Measurements from ENCODE around the gene SIAH3.
A peak's percentile ranks its signal among the peaks of the same experiment; 100 is the strongest.

SIAH3 gene

GRCh38 chr13:45861322-45861721 is 9.8 kb upstream of the SIAH3 start:
- no peak for DNase-seq (ENCODE audit: low spot score)

- DNase-seq (ENCODE audit: low spot score): no peak
Observed at GRCh38 chr13:45860240-45860639, 8.7 kb upstream of the SIAH3 start.

DNA sequence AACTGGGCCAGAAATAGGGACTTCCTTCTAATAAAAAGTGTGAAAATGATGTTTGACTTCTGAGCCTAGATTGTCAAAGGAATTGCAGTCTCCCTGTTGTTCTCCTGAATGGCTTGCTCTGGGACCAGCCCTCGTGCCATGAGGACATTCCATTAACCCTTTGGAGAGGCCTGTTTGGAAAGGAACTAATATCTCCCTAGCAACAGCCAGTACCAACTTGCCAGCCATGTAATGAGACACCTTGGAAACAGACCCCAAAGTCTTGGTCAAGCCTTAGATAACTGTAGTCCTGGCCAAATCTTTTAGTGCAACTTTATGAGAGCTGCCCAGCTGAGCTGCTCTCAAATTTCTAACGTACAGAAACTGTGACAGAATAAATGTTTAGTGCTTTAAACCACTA is 8.2 kb upstream of the SIAH3 start:
- DNase-seq (ENCODE audit: low spot score): no peak

DNA sequence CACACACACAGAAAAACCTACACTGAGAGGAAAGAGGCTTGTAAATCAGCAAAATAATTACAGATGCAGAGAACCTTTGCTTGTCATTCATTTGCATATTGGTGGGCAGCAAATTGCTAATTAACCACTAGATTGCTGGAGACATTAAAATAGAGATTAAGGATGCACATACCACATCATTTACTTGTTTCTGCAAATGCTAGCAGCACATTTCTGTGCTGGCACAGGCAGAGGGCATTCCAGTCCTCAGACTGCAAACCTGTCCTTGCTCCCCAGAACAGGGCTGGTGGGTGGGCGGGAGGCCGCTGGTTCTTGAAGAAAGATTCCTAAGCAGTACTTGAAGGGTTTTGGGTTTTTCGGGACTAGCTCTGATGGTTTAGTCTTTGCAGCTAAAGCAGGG is 941 bp upstream of the SIAH3 start:
- DNase-seq (ENCODE audit: low spot score): no peak

DNA sequence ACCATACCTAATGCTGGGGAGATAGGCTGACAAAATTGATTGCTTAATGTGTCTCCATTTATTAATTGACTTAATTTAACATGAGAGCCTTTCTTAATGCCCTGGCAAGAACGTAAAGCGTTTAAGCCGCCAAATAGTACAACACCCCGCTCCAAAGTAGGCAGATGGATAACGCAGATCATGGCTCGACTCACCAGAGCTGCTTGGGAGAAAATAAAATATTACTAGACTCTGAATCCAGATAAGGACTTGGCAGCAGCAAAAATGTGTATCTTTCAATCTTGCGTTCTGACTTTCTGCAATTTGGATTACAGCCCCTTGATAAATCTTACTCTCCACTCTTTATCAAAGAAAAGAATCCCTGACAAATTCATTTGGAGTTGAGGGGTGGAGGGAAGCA is 403 bp upstream of the SIAH3 start:
- no peak for DNase-seq (ENCODE audit: low spot score)

DNA sequence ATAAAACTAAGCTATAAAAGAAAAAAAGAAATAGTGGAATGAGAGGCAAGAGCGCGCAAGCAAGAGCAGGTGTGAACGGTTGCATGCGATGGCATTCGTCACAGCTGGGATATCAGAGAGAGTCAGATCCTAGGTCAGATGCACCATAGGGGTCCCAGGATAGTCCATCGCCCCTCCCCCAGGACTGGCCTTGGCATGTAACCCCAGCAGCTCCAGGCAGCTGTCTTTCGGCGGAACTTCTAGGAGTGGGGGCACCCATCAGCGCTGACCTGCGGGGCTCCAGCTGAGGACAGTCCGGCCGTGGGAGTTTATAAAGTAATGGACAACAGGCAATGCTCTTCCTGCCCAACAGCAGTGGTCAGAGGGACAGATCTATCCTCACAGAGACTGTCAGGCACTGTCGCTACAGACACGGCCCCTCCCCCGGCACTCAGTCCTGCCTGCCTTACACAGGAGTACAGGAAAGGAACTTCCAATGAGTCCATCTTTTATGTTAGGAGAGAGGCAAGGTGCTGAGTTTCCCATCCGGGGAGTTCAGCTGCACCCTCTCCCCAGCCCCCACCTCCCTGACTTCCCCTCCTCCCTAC is 1.4 kb downstream of the SIAH3 start:
- DNase-seq (ENCODE audit: low spot score): no peak

- DNase-seq (ENCODE audit: low spot score): no peak
Observed at GRCh38 chr13:45849408-45849807, 2.1 kb downstream of the SIAH3 start.

- DNase-seq (ENCODE audit: low spot score): no peak
Observed at GRCh38 chr13:45847554-45848224, 3.9 kb downstream of the SIAH3 start.

- DNase-seq (ENCODE audit: low spot score): no peak
Observed at GRCh38 chr13:45846681-45847080, 4.9 kb downstream of the SIAH3 start.

DNA sequence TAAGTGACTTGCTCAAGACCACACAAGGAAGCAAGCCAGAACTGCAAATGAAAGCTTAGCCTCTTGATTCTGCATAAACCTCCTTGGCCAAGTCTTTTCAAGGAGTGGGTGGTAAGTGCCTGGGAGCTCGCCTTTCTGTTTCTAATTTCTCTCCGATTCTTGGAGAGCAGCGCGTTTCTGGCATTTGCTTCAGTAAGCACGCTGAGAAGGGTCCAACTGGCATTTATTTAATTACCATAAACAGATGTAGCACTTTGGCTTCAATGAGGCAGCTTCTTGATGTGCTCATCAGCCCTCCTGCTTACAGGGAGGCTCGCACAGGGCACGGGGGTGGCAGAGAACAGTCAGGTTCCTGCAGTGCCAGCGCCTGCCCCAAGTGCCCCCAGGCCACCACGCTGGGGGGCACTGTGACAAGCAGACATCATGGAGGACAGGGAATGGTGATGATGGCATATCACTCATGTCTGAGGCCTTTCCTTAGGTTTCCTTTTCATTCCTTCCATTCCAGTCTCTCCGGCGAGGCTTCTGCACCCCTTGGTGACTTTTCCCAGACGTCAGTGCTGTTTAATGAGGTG is 13.3 kb downstream of the SIAH3 start:
- no peak for DNase-seq (ENCODE audit: low spot score)

DNA sequence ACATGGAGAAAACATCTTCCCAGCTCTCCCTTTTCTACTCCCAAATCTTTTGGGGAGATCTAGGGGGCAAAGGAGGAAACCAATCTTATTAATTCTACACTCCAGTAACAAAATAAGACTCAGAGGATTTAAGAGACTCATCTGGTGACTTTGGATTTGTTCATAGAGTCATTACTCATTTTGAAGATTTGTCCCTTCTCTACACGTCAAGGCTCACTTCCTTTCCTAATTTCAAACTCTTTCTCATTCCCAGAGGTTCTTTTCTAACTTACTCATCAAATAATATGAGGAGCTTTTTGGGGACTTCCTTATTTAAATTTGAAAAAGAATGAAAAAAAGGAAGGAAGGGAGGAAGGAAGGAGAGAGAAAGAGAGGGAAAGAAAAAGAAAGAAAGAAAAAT is 14.4 kb downstream of the SIAH3 start:
- DNase-seq (ENCODE audit: low spot score): no peak

DNA sequence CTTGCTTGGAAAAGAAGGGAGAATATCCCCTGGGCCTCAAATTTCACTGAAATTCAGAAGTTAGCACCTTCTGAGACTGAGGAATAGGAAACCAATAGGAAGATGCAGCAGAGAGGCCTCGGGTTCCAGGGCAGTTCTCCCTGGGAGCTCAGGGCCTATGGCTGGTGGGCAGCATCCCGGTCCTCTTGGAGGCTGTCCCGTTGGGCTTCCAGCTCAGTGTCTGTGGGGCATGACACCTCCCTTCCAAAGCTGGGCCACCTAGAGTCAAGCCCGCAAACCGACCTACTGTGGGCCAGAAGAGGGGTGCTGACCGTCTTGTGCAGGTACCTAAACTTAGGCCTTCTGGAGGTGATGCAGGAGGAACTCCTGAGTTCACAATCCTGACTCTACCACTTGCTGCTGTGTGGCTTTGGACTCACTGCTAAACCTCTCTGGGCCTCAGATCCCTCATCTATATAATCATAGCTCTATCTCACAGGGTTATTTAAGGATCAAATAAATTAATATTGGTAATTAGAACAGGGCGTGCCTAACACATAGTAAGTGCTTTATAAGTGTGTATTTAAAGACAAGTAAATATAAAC is 17.1 kb downstream of the SIAH3 start:
- DNase-seq (ENCODE audit: low spot score): no peak

DNA sequence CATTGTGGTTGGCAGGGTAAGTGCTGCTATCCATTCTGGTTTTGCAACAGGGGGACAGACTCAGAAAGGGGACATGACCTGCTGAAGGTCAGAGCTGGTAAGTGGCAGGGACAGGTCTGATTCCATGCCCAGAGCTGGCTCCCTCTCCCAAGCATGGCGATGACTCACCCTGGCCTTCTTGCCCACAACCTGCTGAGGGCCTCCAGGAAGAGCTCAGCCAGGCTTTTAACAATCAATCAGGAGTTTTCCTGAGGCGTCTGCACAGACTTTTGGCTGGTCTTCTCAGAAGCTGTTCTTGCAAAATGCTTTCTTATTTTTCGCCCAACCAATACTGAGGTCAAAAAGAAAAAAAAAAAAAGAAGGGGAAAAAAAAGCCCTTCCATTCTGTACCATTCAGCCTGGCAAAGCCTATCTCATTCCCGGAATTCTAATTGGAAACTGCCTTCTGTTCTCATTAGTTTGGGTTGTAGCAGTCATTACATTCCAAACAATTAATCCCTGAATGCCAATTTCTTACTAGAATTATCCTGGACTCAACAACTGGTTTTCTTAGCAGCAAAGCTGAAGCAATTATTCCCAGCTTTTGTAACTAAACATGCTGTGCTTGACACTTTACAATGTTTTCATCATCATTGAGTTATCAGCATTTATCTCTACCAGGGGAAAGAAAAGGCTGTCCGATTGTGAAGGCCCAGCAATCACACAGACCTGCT is 17.7 kb downstream of the SIAH3 start:
- peak; percentile 40 for DNase-seq (ENCODE audit: low spot score)

- DNase-seq (ENCODE audit: low spot score): no peak
Observed at GRCh38 chr13:45833242-45833641, 18.3 kb downstream of the SIAH3 start.

DNA sequence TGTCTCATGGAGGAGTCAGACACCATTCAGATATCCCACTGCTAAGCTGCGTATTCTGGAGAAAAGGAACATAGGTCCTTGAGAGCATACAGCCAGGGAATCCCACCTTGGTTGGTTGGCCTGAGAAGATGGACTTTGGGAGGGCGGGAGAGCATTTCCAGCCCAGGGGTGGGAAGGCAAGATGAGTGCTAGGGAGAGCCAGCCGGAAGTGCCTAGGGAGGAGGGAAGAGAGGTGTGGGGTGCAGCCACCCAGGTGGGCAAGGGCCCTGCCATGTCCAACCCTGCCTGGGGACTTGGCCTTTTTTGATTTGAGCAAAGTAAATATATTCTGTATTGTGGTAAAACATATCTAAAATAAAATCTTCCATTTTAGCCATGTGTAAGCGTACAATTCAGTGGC is 19.7 kb downstream of the SIAH3 start:
- no peak for DNase-seq (ENCODE audit: low spot score)

- DNase-seq (ENCODE audit: low spot score): no peak
Observed at GRCh38 chr13:45830121-45830520, 21.4 kb downstream of the SIAH3 start.

DNA sequence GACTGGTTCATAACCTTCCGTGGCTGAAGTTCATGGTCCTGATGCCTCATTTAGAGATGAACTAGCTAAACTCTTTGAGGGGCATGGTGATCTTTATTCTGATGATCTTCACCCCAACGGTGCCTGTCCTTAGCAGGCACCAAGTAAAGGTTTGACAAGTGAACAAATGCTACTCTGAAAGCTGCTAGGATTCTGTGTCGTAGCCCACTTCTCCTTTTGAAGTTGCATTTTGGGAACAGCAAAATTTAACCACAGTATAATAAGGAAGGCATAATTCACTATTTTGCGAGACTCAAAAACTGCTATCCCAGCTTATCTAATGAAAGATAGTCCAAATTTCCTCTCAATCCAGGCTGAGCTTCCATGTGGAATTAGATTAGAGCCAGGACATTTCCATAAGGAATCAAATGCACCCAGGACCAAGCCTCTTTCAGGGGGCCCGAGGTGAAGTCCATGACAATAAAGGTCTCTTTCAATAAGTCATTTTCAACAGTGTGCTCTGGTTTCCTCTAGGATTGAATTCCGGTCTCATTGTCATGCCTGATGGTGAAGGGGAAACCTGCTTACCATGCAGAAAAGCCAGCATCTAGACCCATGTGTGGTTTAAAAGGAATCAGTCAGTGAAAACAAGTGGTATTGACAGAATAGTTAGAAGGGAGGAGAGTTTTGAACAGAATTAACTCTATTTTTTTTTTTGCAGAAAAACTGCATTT is 23.1 kb downstream of the SIAH3 start:
- DNase-seq (ENCODE audit: low spot score): no peak

DNA sequence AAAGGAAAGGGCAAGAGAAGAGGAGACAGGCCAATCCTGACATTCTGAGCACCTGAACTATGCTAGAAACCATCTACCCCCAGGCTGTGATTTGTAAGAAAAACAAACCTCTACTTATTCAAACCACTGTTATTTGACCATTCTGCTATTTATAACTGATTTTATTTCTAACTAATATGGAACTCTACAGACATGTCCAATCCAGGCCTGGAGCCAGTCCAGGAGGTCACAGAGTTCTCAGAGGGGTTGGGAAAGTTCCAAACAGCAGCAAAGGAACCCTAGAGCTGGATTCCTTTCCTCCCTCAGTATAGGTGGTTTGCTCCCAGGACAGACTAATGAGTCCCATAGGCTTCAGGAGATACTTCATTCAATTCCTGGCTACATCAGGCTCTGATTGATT is 24.2 kb downstream of the SIAH3 start:
- DNase-seq (ENCODE audit: low spot score): no peak

DNA sequence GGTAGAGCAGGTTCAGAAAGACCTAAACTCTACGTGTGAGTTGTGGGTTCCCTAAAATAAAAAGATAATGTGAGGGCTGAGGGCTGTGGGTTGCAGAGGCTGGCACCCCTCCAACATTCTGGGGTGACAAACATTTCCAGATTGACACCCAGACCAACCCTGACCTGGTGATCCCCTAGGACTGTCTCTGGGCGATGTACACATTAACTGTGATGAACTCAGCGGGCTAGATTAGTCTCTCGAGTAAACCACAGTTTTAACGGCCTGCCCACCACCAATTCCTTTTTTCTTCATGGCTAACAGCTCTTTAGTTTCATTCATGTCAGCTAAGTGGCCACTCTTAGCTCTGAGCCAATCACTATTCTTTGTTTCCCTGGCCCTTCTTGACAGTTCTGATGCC is 24.8 kb downstream of the SIAH3 start:
- no peak for DNase-seq (ENCODE audit: low spot score)

GRCh38 chr13:45825387-45825650 is 26.2 kb downstream of the SIAH3 start:
- no peak for DNase-seq (ENCODE audit: low spot score)

- DNase-seq (ENCODE audit: low spot score): no peak
Observed at GRCh38 chr13:45823583-45823982, 28.0 kb downstream of the SIAH3 start.

DNA sequence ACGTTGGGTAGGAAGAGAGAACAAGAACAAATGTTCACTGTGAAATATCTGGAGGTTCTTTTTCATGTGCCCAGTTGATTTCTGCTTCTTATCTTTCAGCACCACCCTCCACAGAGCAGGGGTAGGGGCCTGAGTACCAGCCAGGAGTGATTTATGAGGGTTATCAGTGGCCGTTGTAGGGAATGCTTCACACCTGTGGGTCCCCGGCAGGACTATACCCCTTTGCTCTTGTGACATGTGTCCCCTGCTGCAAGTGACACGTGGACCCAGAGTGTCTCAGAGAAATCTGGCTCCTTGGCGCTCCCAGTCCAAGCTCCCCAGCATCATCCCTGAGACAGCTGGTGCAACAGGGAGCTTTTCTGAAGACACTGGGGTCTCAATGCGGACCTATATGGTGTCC is 29.7 kb downstream of the SIAH3 start:
- no peak for DNase-seq (ENCODE audit: low spot score)
